ENCODE measurements around the gene SH3RF1.

Gene SH3RF1

GRCh38 chr4:169268951-169269760 lies 1.6 kb downstream of the SH3RF1 start:
- peak overlapping the region; percentile 64 for H3K4me3 ChIP-seq (ENCODE audit: control insufficient read depth, low read depth, low read length)
- TF ChIP-seq CTCF (IDR thresholded peaks at IDR 0.05; ENCODE audit: control insufficient read depth, insufficient read depth, low read depth, low read length, missing control alignments): no peak
- DNase-seq (ENCODE audit: low read depth): peak; percentile 69

GRCh38 chr4:169267070-169267469 lies 3.7 kb downstream of the SH3RF1 start:
- no peak for DNase-seq (ENCODE audit: low read depth)
- no peak for TF ChIP-seq CTCF (IDR thresholded peaks at IDR 0.05; ENCODE audit: control insufficient read depth, insufficient read depth, low read depth, low read length, missing control alignments)
- H3K4me3 ChIP-seq (ENCODE audit: control insufficient read depth, low read depth, low read length): no peak overlapping the region; the same call in 1 of the 2 replicates

- no peak for TF ChIP-seq CTCF (IDR thresholded peaks at IDR 0.05; ENCODE audit: control insufficient read depth, insufficient read depth, low read depth, low read length, missing control alignments)
- H3K4me3 ChIP-seq (ENCODE audit: control insufficient read depth, low read depth, low read length): no peak overlapping the region
Observed at GRCh38 chr4:169266661-169267060, 4.1 kb downstream of the SH3RF1 start.

GRCh38 chr4:169266081-169266480 lies 4.7 kb downstream of the SH3RF1 start:
- H3K4me3 ChIP-seq (ENCODE audit: control insufficient read depth, low read depth, low read length): no peak overlapping the region
- no peak for DNase-seq (ENCODE audit: low read depth)
- TF ChIP-seq CTCF (IDR thresholded peaks at IDR 0.05; ENCODE audit: control insufficient read depth, insufficient read depth, low read depth, low read length, missing control alignments): no peak

More at GRCh38 chr4:169266661-169267060, 4.1 kb downstream of the SH3RF1 start:
- DNase-seq (ENCODE audit: low read depth): no peak

GRCh38 chr4:169263791-169264392 lies 6.9 kb downstream of the SH3RF1 start:
- no peak for DNase-seq (ENCODE audit: low read depth)
- TF ChIP-seq CTCF (IDR thresholded peaks at IDR 0.05; ENCODE audit: control insufficient read depth, insufficient read depth, low read depth, low read length, missing control alignments): no peak
- H3K4me3 ChIP-seq (ENCODE audit: control insufficient read depth, low read depth, low read length): no peak overlapping the region

GRCh38 chr4:169260217-169260866 lies 10.4 kb downstream of the SH3RF1 start:
- no peak for TF ChIP-seq CTCF (IDR thresholded peaks at IDR 0.05; ENCODE audit: control insufficient read depth, insufficient read depth, low read depth, low read length, missing control alignments)
- H3K4me3 ChIP-seq (ENCODE audit: control insufficient read depth, low read depth, low read length): no peak overlapping the region
- no peak for DNase-seq (ENCODE audit: low read depth)

Data from AG09309 (cell line).